WTC11 (cell line): Measurements from ENCODE around the gene THOC1.

ENCODE experiments used
- CTCF ChIP-seq: fragments of 200-600 bp; IDR thresholded peaks from 2 replicates; pipeline ENCODE4 v1.8.0; 2022; ENCODE audit warnings: antibody characterized with exemption
- PREB ChIP-seq: sonication (generic); formaldehyde crosslinking; IDR thresholded peaks from 2 replicates; pipeline ENCODE4 v1.8.1; 2022; ENCODE audit warnings: mild to moderate bottlenecking, missing genetic modification reagents, moderate library complexity, borderline replicate concordance
- TEAD4 ChIP-seq: sonication (generic); formaldehyde crosslinking; IDR thresholded peaks from 2 replicates; pipeline ENCODE4 v1.8.0; 2022; ENCODE audit warnings: mild to moderate bottlenecking, missing genetic modification reagents
- USF2 ChIP-seq: sonication (generic); formaldehyde crosslinking; IDR thresholded peaks from 2 replicates; pipeline ENCODE4 v1.8.1; 2023; ENCODE audit warnings: mild to moderate bottlenecking, missing genetic modification reagents, moderate library complexity
- ZNF263 ChIP-seq: sonication (generic); formaldehyde crosslinking; IDR thresholded peaks from 2 replicates; pipeline ENCODE4 v1.8.1; 2022; ENCODE audit warnings: low read depth, mild to moderate bottlenecking, moderate library complexity, missing genetic modification reagents
- TF ChIP-seq, protein P1 (sequence below): sonication (generic); formaldehyde crosslinking; IDR thresholded peaks from 2 replicates; pipeline ENCODE4 v1.8.0; 2022; ENCODE audit warnings: mild to moderate bottlenecking, missing genetic modification reagents
- TF ChIP-seq, protein P2 (sequence below): sonication (generic); formaldehyde crosslinking; IDR thresholded peaks from 2 replicates; pipeline ENCODE4 v1.8.1; 2023; ENCODE audit warnings: mild to moderate bottlenecking, missing genetic modification reagents

GRCh38 chr18:192801-193200 is 75.0 kb downstream of the THOC1 start:
- TF ChIP-seq, protein P1, sequence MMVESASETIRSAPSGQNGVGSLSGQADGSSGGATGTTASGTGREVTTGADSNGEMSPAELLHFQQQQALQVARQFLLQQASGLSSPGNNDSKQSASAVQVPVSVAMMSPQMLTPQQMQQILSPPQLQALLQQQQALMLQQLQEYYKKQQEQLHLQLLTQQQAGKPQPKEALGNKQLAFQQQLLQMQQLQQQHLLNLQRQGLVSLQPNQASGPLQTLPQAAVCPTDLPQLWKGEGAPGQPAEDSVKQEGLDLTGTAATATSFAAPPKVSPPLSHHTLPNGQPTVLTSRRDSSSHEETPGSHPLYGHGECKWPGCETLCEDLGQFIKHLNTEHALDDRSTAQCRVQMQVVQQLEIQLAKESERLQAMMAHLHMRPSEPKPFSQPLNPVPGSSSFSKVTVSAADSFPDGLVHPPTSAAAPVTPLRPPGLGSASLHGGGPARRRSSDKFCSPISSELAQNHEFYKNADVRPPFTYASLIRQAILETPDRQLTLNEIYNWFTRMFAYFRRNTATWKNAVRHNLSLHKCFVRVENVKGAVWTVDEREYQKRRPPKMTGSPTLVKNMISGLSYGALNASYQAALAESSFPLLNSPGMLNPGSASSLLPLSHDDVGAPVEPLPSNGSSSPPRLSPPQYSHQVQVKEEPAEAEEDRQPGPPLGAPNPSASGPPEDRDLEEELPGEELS: no peak
- no peak for TF ChIP-seq CTCF
- no peak for TF ChIP-seq PREB
- TF ChIP-seq USF2: no peak
- TF ChIP-seq ZNF263 (CRISPR knock-in tag): no peak
- no peak for TF ChIP-seq TEAD4 (CRISPR knock-in tag)
- TF ChIP-seq, protein P2, sequence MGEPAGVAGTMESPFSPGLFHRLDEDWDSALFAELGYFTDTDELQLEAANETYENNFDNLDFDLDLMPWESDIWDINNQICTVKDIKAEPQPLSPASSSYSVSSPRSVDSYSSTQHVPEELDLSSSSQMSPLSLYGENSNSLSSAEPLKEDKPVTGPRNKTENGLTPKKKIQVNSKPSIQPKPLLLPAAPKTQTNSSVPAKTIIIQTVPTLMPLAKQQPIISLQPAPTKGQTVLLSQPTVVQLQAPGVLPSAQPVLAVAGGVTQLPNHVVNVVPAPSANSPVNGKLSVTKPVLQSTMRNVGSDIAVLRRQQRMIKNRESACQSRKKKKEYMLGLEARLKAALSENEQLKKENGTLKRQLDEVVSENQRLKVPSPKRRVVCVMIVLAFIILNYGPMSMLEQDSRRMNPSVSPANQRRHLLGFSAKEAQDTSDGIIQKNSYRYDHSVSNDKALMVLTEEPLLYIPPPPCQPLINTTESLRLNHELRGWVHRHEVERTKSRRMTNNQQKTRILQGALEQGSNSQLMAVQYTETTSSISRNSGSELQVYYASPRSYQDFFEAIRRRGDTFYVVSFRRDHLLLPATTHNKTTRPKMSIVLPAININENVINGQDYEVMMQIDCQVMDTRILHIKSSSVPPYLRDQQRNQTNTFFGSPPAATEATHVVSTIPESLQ: no peak
